GM15510 (cell line): ENCODE results near the gene NANP.

ENCODE experiments used
- POLR2A ChIP-seq: IDR thresholded peaks from 3 replicates; pipeline ENCODE4 v1.6.1; 2011; ENCODE audit warnings: borderline replicate concordance; ENCODE audit not compliant: insufficient read length; ENCODE audit errors: extremely low read depth

NANP gene

DNA sequence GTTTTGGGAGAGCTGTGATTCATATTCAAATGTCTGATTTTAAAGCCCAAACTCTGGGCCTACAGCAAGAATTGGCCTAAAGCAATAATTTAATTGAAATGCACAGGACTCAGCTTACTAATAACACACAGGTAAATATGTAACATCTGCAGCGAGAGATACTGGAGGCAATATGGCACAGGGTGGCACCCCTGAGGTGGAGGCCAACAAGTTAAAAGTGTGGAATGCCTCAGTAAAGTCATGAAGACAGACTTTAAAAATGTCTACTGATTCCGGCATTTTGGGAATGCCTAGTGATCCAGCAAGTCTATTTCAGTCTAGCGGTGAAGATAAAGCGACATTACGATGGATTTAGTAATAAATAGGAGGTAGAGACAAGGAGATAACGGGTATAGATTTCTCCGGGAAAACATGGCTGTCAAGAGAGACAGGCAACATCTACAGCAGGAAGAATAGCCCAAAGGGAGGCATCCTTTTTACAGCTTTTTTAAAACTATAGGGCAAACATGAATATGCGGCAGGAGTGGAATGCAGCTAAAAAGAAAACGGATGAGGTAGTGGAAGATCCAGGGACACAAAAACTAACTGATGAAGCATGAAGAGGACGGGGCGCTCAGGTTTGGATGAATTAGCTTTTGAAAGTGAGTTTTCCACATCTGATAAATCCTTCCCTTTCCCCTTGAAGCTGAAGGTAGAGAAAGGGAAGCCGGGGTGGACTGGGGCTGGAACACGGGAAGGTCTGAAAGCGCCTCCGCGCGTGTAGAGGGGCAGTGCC, 1.2 kb downstream of the NANP start:
- TF ChIP-seq POLR2A = no peak

DNA sequence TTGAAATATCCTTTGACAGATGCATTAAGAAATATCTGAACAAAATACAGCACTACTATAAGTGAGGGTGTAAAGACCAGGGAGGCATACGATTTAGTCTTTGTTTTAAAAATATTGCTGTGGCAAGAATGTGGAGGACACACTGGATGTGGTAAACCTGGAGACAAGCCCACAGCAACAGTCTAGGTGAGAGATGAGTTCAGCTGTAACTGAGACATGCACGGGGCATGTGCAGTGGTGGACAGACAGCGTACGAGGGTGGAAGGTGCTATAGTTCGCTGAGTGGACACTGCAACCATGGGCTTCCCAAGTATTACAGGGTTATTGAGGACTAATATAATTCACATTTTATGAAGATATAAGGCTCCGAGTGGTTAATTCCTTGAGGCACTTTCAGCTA, 1.8 kb downstream of the NANP start:
- no peak for TF ChIP-seq POLR2A

- no peak for TF ChIP-seq POLR2A
Measured at GRCh38 chr20:25619514-25619913, 4.3 kb downstream of the NANP start.

DNA sequence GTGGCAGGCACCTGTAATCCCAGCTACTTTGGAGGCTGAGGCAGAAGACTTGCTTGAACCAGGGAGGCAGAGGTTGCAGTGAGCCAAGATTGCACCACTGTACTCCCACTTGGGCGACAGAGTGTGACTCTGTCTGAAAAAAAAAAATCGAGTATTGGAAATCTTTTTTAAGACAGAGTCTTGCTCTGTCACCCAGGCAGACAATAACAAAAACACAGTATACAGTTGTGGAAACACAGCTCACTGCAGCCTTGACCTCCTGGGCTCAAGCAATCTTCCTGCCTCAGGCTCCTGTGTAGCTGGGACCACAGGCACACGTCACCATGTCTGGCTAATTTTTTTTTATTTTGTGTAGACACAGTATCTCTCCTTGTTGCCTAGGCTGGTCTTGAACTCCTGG, 15.0 kb downstream of the NANP start:
- TF ChIP-seq POLR2A = no peak

- TF ChIP-seq POLR2A = no peak
Measured at GRCh38 chr20:25606094-25606695, 17.6 kb downstream of the NANP start.

- no peak for TF ChIP-seq POLR2A
Measured at GRCh38 chr20:25605148-25605547, 18.7 kb downstream of the NANP start.

GRCh38 chr20:25604611-25605010, 19.2 kb downstream of the NANP start:
- no peak for TF ChIP-seq POLR2A

DNA sequence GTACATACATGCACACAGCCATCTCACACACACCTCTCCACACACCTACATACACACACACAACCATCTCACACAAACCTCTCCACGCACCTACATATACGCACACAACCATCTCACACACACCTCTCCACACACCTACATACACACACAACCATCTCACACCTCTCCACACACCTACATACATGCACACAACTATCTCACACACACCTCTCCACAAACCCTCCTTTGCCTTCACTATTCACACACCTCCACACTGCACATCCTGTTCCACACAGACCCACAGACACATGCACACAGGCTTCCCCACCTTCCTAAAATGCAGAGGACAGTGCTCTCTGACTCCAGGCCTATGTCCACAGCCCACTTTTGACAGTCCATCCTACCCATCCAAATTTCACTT, 22.2 kb downstream of the NANP start:
- no peak for TF ChIP-seq POLR2A

DNA sequence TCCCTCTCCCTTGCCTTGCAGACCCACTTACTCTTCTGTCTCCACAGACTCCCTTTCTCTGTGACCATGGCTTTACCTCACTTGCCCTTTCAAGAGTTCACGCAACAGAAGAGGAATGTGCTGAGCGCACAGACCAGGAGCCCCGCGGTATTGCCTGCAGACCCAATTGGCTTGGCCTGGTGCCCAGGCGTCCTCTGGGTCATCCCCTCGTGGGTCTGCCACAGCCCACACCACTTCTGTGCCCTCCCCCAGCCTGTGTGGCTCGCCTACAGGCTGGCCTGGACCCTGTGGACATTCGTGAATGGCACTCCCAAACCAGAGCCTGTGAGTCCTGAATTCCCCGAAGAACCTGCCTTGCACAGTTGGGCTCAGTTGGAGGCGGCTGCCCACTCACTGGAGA, 23.2 kb downstream of the NANP start:
- TF ChIP-seq POLR2A = no peak

DNA sequence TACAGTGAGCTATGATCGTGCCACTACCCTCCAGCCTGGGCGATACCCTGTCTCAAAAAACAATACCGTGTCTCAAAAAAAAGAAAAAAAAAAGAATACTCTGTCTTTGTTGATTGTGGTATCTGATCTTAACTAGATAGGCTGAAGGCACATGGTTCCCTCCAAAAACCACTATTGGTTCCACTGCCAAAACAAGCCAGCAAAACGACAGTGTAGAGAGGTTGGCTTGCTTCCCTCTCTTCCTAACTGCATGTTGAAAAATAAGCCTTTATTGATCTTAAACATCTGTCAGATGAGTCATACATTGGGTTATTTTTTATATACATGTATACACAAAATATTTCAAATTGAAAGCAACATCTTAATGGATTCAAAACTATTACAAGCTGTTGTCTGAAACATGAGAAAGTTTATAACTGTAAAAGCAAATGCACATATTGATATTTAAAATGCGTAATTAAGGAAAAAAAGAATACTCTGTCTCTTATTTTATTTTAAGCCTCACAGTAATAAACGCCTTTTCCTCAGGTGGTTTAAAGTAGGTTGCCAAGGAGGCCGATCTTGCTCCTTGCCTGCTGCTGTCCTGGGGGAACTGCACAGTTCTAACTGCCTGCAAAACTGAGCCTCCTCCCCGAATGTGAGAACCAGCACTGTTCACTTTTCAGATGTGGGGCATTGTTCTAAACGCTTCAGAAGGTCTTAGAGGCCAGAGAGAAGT, 31.5 kb downstream of the NANP start:
- no peak for TF ChIP-seq POLR2A

DNA sequence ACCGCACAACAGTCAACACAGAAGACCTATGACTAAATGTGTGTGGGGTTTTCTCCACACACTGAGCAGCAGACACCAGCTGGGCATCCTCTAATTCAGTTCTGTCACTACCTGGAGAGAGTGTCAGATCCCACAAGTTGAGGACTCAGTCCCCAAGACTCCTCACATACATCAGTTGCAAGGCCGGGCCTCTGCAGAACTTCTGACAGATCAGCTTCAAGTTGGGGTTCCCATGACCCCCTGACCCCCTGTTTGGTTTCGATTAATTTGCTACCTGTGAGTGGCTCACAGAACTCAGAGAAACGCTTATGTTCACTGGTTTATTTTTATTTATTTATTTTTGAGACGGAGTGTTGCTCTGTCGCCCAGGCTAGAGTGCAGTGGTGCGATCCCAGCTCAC, 35.3 kb downstream of the NANP start:
- TF ChIP-seq POLR2A = no peak

GRCh38 chr20:25587536-25587935, 36.3 kb downstream of the NANP start:
- TF ChIP-seq POLR2A = no peak

DNA sequence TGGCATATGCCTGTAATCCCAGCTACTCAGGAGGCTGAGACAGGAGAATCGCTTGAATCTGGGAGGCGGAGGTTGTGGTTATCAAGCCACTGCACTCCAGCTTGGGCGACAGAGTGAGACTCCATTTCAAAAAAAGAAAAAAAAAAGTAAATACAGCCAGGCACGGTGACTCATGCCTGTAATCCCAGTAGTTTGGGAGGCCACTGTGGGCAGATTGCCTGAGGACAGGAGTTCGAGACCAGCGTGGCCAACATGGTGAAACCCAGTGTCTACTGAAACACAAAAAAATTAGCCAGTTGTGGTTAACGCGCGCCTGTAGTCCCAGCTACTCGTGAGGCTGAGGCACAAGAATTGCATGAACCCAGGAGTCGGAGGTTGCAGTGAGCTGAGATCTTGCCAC, 36.9 kb downstream of the NANP start:
- no peak for TF ChIP-seq POLR2A

DNA sequence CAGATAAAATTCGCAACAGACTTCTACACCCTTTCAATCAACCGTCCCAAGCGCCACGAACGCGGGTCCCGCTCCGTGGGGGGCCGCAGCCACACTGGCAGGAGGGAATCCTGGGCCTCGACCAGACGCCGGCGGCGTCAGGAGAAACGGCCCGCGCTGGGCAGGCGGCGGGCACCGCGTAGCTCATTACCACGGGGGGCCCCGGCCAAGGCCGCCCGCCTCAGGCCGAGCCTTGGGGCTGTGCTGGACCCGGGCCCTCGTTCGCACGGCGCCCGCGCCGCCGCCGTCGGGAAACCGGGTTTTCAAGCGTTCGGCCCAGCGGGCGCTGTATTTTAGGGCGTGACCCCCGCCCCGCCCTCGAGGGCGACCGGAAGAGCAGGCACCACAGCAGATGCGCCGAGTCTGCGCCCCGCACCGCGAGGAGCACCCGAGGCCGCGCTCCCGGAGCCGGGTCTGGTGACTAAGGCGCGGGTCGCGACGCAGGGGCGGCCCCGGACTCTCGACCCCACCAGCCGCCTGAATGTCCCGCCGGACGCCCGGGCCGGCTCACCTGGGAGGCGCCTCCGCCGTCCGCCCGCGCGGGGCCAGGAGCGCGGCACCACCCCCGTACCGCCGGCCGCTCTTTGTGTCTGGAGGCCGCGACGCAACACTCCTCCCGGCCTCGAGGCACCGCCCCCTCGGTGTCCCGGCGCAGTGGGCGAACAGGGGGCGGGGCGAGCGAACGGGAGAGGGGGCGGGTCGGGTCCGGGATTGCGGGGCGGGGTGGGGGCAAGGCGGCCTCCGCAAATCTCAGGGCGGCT, 38.7 kb downstream of the NANP start, which contains the start of gene NINL:
Gene NINL (minus strand): TSS at position 627 of the 800 bp plus-strand sequence. CDS start 58,944 bp downstream, outside the sequence.
- peak; percentile 26 for TF ChIP-seq POLR2A

DNA sequence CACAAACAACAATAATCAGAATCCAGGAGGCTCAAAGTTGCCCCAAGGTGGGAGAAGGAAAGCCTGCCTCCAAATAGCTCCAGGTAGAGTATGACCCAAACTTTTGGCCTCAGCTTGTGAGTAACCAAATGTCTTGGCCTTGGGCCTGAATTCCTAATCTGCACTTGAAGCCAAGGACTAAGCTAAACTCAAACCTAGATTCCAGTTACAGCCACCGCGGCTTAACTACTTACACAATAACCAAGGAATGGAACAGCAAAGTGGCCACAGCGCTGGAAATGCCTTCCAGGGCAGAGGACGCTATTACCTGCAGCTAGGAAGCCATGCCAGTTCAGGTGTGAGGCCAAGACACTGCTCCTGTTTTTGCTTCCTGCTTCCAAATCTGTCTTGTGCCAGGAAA, 43.1 kb downstream of the NANP start:
- no peak for TF ChIP-seq POLR2A
